A673 (cell line): Measurements from ENCODE around the gene CDH15. TPM values are rescaled to one million over a fixed set of nuclear protein-coding genes. Genes with fewer than 3 reads are reported as not detected.

ENCODE experiments used
- BruUV-seq: library from RNA; stranded (reverse); fragments of 400-500 nt; replicated peaks from 2 replicates; lab custom pipeline; 2021; lab: Mats Ljungman, UMichigan
- CTCF ChIA-PET: fragments of 300-600 bp; sonication (Branson Sonifier 250); formaldehyde crosslinking; loops from one replicate; lab custom pipeline; 2022; ENCODE audit warnings: antibody characterized with exemption; lab: Charles Lee
- POLR2A ChIA-PET: fragments of 300-600 bp; sonication (Branson Sonifier 250); formaldehyde crosslinking; loops from one replicate; lab custom pipeline; 2022; ENCODE audit warnings: antibody characterized with exemption; ENCODE audit not compliant: low non-redundant PET; lab: Charles Lee
- DNase-seq: peaks from one replicate; pipeline ENCODE4 v3.0.0-alpha.2; 2015; ENCODE audit warnings: low spot score
- H3K27ac ChIP-seq: fragments of 200-600 bp; sonication (generic); 2 replicates; pipeline ENCODE4 v1.5.1; 2016; ENCODE audit warnings: mixed run types, low read depth, mild to moderate bottlenecking, mixed read lengths, antibody characterized with exemption, low read length; ENCODE audit not compliant: poor library complexity, severe bottlenecking
- H3K27me3 ChIP-seq: fragments of 200-600 bp; sonication (generic); replicated peaks from 2 replicates; pipeline ENCODE4 v1.6.1; 2017; ENCODE audit warnings: mixed run types, low read depth, mild to moderate bottlenecking, mixed read lengths, antibody characterized with exemption, low read length; ENCODE audit not compliant: insufficient read depth, poor library complexity
- H3K36me3 ChIP-seq: fragments of 200-600 bp; sonication (generic); 2 replicates; pipeline ENCODE4 v1.6.1; 2016; ENCODE audit warnings: mixed run types, mild to moderate bottlenecking, mixed read lengths, antibody characterized with exemption, low read length; ENCODE audit not compliant: insufficient read depth, poor library complexity, severe bottlenecking
- H3K4me1 ChIP-seq: fragments of 200-600 bp; sonication (generic); 2 replicates; pipeline ENCODE4 v1.6.1; 2017; ENCODE audit warnings: mixed run types, mild to moderate bottlenecking, mixed read lengths, antibody characterized with exemption, low read length; ENCODE audit not compliant: insufficient read depth, poor library complexity, severe bottlenecking
- H3K4me3 ChIP-seq: fragments of 200-600 bp; sonication (generic); 2 replicates; pipeline ENCODE4 v1.5.1; 2016; ENCODE audit warnings: low read depth, mixed run types, mild to moderate bottlenecking, mixed read lengths, low read length; ENCODE audit not compliant: poor library complexity, severe bottlenecking
- H3K9me3 ChIP-seq: fragments of 200-600 bp; sonication (generic); 2 replicates; pipeline ENCODE4 v1.6.1; 2016; ENCODE audit warnings: mixed run types, low read depth, mild to moderate bottlenecking, mixed read lengths, antibody characterized with exemption, low read length; ENCODE audit not compliant: poor library complexity, severe bottlenecking
- EZH2 ChIP-seq: fragments of 200-600 bp; sonication (generic); IDR thresholded peaks from 2 replicates; pipeline ENCODE4 v1.6.1; 2017; ENCODE audit warnings: borderline replicate concordance, low read depth, mild to moderate bottlenecking, mixed read lengths, antibody characterized with exemption, low read length; ENCODE audit not compliant: poor library complexity, severe bottlenecking
- intact Hi-C: fragments of 100-400 bp; cut with micrococcal nuclease; formaldehyde crosslinking; loops from one replicate; pipeline ENCODE4 v1.10.0; 2022; ENCODE audit not compliant: unreplicated experiment
- total RNA-seq: library from RNA; stranded (reverse); gene quantifications from 2 replicates; pipeline ENCODE4 v1.2.3, GENCODE V29; 2021
- TF ChIP-seq, protein P1 (sequence below): fragments of 300-800, 200-600 bp; sonication (generic); conservative IDR thresholded peaks from 2 replicates; pipeline ENCODE4 v1.5.1; 2017; ENCODE audit warnings: low read depth, mild to moderate bottlenecking, antibody characterized with exemption, low read length, moderate library complexity, mixed read lengths

CDH15 gene
- total RNA-seq, 1 experiment from 2014 or later: 0.13 TPM

DNA sequence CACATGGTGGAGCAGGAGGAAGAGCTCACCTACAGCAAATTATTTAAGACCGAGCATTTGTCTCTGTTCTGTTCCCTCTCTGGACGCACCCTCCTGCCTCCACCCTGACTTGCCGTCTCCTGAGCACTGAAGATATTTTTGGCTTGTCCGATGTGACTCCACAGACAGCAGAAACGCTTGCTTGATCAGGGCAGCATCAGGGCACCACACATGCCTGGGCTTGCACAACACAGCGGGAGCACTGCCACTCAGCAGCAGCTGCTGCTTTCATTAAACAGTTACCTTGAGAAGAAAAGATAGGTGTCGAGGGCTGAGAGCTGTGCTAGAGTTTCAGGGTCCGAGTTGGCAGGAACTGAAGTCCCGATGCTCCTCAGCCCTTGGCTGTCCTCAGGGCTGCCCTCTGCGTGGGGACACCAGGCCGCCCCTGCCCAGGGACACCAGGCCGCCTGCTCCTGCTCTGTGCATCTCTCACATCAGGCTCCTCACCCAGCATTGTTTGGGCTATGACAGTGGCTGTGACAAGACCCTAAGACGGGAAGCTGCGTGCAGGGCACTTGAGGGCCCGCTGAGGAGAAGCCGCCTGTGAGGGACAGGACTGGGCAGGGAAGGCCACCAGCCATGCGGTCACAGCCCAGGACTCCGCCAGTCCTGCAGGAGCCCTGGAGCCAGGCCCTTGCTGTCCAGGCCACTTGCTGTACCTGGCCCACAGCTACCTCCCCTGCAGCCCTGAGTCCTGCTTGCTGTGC, 21.3 kb upstream of the CDH15 start:
- no peak for DNase-seq
- Histone ChIP-seq H3K27ac (no peak overlapping the region), H3K36me3 (no peaks in the 10 kb centered on the region), H3K4me1 (no peaks in the 10 kb centered on the region), H3K4me3 (no peak overlapping the region), H3K9me3 (no peaks in the 10 kb centered on the region), H3K27me3 (no peaks in the 10 kb centered on the region)
- no peak for TF ChIP-seq EZH2
- TF ChIP-seq, protein P1, sequence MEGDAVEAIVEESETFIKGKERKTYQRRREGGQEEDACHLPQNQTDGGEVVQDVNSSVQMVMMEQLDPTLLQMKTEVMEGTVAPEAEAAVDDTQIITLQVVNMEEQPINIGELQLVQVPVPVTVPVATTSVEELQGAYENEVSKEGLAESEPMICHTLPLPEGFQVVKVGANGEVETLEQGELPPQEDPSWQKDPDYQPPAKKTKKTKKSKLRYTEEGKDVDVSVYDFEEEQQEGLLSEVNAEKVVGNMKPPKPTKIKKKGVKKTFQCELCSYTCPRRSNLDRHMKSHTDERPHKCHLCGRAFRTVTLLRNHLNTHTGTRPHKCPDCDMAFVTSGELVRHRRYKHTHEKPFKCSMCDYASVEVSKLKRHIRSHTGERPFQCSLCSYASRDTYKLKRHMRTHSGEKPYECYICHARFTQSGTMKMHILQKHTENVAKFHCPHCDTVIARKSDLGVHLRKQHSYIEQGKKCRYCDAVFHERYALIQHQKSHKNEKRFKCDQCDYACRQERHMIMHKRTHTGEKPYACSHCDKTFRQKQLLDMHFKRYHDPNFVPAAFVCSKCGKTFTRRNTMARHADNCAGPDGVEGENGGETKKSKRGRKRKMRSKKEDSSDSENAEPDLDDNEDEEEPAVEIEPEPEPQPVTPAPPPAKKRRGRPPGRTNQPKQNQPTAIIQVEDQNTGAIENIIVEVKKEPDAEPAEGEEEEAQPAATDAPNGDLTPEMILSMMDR: no peak
- POLR2A ChIA-PET: no interaction called here
- CTCF ChIA-PET: no interaction called here
- intact Hi-C loops: no loop called here
- BruUV-seq: no TSS peak

DNA sequence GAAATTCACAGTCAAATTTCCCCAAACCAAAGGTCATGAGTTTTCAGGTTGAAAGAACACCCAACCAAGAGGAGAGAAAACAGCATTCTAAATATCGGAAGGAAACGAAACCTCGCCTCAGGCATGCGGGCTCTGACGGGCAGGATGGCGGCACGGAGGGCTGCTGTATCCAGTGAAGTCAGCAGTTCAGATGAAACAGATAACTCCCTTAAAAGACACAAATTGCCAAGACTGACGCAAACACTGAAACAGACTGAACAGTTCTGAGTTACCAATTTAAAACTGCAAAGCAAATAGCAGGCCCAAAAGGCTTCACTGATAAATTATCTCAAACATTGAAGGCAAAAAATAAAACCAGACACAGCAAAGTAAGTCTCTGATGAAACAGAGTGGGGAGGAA, 20.6 kb upstream of the CDH15 start:
- ChIA-PET POLR2A (no interaction called here), CTCF (no interaction called here)
- no peak for DNase-seq
- TF ChIP-seq EZH2: no peak
- TF ChIP-seq, protein P1: no peak
- H3K27ac ChIP-seq: no peak overlapping the region
- intact Hi-C loops: no loop called here
- no peaks in the 10 kb centered on the region for H3K9me3 ChIP-seq
- no peaks in the 10 kb centered on the region for H3K36me3 ChIP-seq
- TSS peak; percentile 23 for BruUV-seq
- no peak overlapping the region for H3K4me3 ChIP-seq
- H3K4me1 ChIP-seq: no peaks in the 10 kb centered on the region
- H3K27me3 ChIP-seq: no peaks in the 10 kb centered on the region

DNA sequence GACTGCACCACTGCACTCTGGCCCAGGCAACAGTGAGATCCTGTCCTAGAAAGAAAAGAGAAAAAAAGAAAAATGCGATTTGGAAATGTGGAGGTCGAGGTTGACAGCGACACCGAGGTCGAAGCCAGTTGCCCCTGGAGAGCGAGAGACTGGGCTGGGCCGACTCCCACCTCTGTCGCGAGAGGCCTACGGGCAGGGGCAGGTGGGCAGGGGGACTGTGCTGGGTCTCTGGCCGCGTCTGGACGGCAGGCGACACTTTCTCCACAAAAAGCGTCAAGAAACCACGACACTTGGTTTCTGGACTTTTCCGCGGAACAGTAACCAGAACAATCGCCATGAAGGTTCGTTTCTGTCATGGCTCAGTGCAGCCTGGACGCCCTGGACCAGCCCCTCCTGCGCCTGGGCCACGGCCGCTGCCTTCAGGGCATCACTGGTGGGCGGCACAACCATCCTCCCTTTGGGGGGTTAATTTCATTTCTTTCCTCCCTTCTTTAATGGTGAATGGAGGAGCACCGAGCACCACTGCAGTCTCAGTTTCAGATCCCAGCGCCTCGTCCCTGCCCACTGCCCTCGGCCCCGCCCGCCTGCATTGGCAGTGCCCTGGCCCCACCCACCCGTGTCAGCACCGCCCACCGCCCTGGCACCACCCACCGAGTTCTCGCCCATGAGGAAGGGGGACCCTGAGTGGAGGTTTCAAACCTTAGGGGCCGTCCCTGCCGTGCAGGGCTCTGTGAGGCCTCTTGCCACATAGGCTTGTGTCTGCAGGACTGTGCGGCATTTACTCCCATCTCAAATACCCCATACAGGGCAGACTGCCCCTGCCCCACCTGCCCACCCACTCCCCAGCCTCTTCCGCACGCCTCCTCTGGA, 18.5 kb upstream of the CDH15 start:
- H3K4me1 ChIP-seq: no peaks in the 10 kb centered on the region
- H3K9me3 ChIP-seq: no peaks in the 10 kb centered on the region
- intact Hi-C loops: no loop called here
- H3K4me3 ChIP-seq: no peak overlapping the region
- no peak overlapping the region for H3K27ac ChIP-seq
- TF ChIP-seq, protein P1: no peak
- no peak for TF ChIP-seq EZH2
- no peaks in the 10 kb centered on the region for H3K36me3 ChIP-seq
- ChIA-PET CTCF (no interaction called here), POLR2A (no interaction called here)
- no TSS peak for BruUV-seq
- H3K27me3 ChIP-seq: no peaks in the 10 kb centered on the region
- DNase-seq: peak; percentile 34
